PC-9 (cell line): Measurements from ENCODE around the gene RANGAP1. TPM values are rescaled to one million over a fixed set of nuclear protein-coding genes. Genes with fewer than 3 reads are reported as not detected.
"Not testable (repeated sequence)": the region's sequence is repeated elsewhere in the genome, so short reads cannot be mapped to it uniquely, and the experiment has no call there.

Experiments used
- BruUV-seq: library from RNA; stranded (reverse); fragments of 400-500 nt; replicated peaks from 2 replicates; lab custom pipeline; 2021; lab: Mats Ljungman, UMichigan
- CTCF ChIA-PET: fragments of 300-600 bp; sonication (Branson Sonifier 250); formaldehyde crosslinking; loops from one replicate; lab custom pipeline; 2022; ENCODE audit warnings: antibody characterized with exemption; lab: Charles Lee
- POLR2A ChIA-PET: fragments of 300-600 bp; sonication (Branson Sonifier 250); formaldehyde crosslinking; loops from one replicate; lab custom pipeline; 2022; ENCODE audit warnings: antibody characterized with exemption; ENCODE audit not compliant: unreplicated experiment; lab: Charles Lee
- DNase-seq, 2 experiments: peaks; one replicate each; pipeline versions ENCODE4 v3.0.0 to v3.0.0-alpha.2; 2015 to 2022; ENCODE audit warnings: mixed read lengths in 1 of 2
- H2AFZ ChIP-seq: fragments of 200-600 bp; sonication (generic); 2 replicates; pipeline ENCODE4 v1.8.1; 2017; ENCODE audit warnings: antibody characterized with exemption
- H3F3A ChIP-seq: fragments of 200-600 bp; sonication (generic); 2 replicates; pipeline ENCODE4 v1.8.1; 2017; ENCODE audit warnings: antibody characterized with exemption, mild to moderate bottlenecking, low read depth; ENCODE audit not compliant: insufficient read depth
- H3K27ac ChIP-seq: fragments of 200-600 bp; sonication (generic); 2 replicates; pipeline ENCODE4 v1.6.1; 2016; ENCODE audit warnings: mixed run types
- H3K27me3 ChIP-seq: fragments of 200-600 bp; sonication (generic); 2 replicates; pipeline ENCODE4 v1.6.1; 2016; ENCODE audit warnings: low read depth, mixed run types; ENCODE audit not compliant: insufficient read depth
- H3K36me3 ChIP-seq: fragments of 200-600 bp; sonication (generic); 2 replicates; pipeline ENCODE4 v1.6.1; 2016; ENCODE audit warnings: low read depth, mixed run types
- H3K4me1 ChIP-seq: fragments of 200-600 bp; sonication (generic); replicated peaks from 2 replicates; pipeline ENCODE4 v1.6.1; 2016; ENCODE audit warnings: mixed run types; ENCODE audit not compliant: insufficient read depth
- H3K4me2 ChIP-seq: fragments of 200-600 bp; sonication (generic); 2 replicates; pipeline ENCODE4 v1.6.1; 2017; ENCODE audit warnings: mixed run types
- H3K4me3 ChIP-seq: fragments of 200-600 bp; sonication (generic); 2 replicates; pipeline ENCODE4 v1.6.1; 2016; ENCODE audit warnings: mixed run types
- H3K79me2 ChIP-seq: fragments of 200-600 bp; sonication (generic); 2 replicates; pipeline ENCODE4 v1.6.1; 2017; ENCODE audit warnings: low read depth, mixed run types
- H3K9me2 ChIP-seq: fragments of 200-600 bp; sonication (generic); 2 replicates; pipeline ENCODE4 v1.8.1; 2017; ENCODE audit warnings: mild to moderate bottlenecking; ENCODE audit not compliant: insufficient read depth
- H3K9me3 ChIP-seq: fragments of 200-600 bp; sonication (generic); 2 replicates; pipeline ENCODE4 v1.8.1; 2016; ENCODE audit warnings: low read depth; ENCODE audit not compliant: insufficient read depth
- H4K20me1 ChIP-seq: fragments of 200-600 bp; sonication (generic); 2 replicates; pipeline ENCODE4 v1.8.1; 2017; ENCODE audit not compliant: insufficient read depth
- CTCF ChIP-seq: fragments of 200-600 bp; sonication (generic); conservative IDR thresholded peaks from 2 replicates; pipeline ENCODE4 v1.6.1; 2017; ENCODE audit warnings: mixed run types, antibody characterized with exemption, mild to moderate bottlenecking, moderate library complexity
- EZH2 ChIP-seq: fragments of 200-600 bp; sonication (generic); IDR thresholded peaks from 2 replicates; pipeline ENCODE4 v1.8.0; 2017; ENCODE audit warnings: antibody characterized with exemption, low read depth
- intact Hi-C: fragments of 100-400 bp; cut with micrococcal nuclease; formaldehyde crosslinking; loops from one replicate; pipeline ENCODE4 v1.10.0; 2022; ENCODE audit not compliant: unreplicated experiment
- total RNA-seq: library from RNA; stranded (reverse); gene quantifications from 2 replicates; pipeline ENCODE4 v1.2.3, GENCODE V29; 2021

The RANGAP1 gene
- total RNA-seq, 1 experiment from 2014 or later = 142 TPM

GRCh38 chr22:41296826-41297667, 11.1 kb upstream of the RANGAP1 start:
- peaks cover 5% of the 10 kb centered on the region for H3K79me2 ChIP-seq
- BruUV-seq = no TSS peak
- H3F3A ChIP-seq = peaks cover 14% of the 10 kb centered on the region; the same call in 1 of the 2 replicates
- DNase-seq = no peak
- H3K9me2 ChIP-seq = no peaks in the 10 kb centered on the region
- peaks cover 7% of the 10 kb centered on the region for H3K4me1 ChIP-seq
- no peak overlapping the region for H2AFZ ChIP-seq
- no peak overlapping the region for H3K4me2 ChIP-seq
- intact Hi-C loops = no loop called here
- ChIA-PET CTCF (no interaction called here), POLR2A (no interaction called here)
- H3K27ac ChIP-seq = no peak overlapping the region
- H3K27me3 ChIP-seq = no peaks in the 10 kb centered on the region
- no peaks in the 10 kb centered on the region for H3K36me3 ChIP-seq
- TF ChIP-seq CTCF = no peak
- TF ChIP-seq EZH2 = no peak
- no peak overlapping the region for H3K4me3 ChIP-seq
- H3K9me3 ChIP-seq = no peaks in the 10 kb centered on the region
- no peaks in the 10 kb centered on the region for H4K20me1 ChIP-seq

GRCh38 chr22:41294816-41295215, 8.8 kb upstream of the RANGAP1 start:
- H4K20me1 ChIP-seq, CTCF ChIA-PET, H3K79me2 ChIP-seq, H3K4me3 ChIP-seq, H2AFZ ChIP-seq, H3K4me2 ChIP-seq, intact Hi-C loops, H3K9me3 ChIP-seq, H3K9me2 ChIP-seq, BruUV-seq, H3K36me3 ChIP-seq, POLR2A ChIA-PET, H3K27me3 ChIP-seq, H3K27ac ChIP-seq, DNase-seq: not testable (repeated sequence)
- Histone ChIP-seq H3F3A (peaks cover 26% of the 10 kb centered on the region), H3K4me1 (peaks cover 16% of the 10 kb centered on the region)

- Histone ChIP-seq H3K4me3 (no peak overlapping the region), H3K9me2 (no peaks in the 10 kb centered on the region), H3K9me3 (no peaks in the 10 kb centered on the region), H3K27me3 (no peaks in the 10 kb centered on the region), H3K79me2 (peaks cover 11% of the 10 kb centered on the region), H4K20me1 (no peaks in the 10 kb centered on the region), H3K27ac (peak overlapping the region; percentile 93), H3K4me1 (peaks cover 48% of the 10 kb centered on the region), H3K36me3 (no peaks in the 10 kb centered on the region), H2AFZ (0 out of 2 replicates have a peak overlapping the region, but pooled peaks have one; percentile 69), H3K4me2 (peak overlapping the region; percentile 62), H3F3A (peaks cover 56% of the 10 kb centered on the region)
- DNase-seq = peak; percentile 67 to 87
- TF ChIP-seq CTCF = no peak
- no peak for TF ChIP-seq EZH2
- ChIA-PET POLR2A (interaction anchor here (1.0 kb wide), 1 partner anchor 60 kb away, joined by 4 read pairs; no protein-coding TSS in a partner anchor), CTCF (no interaction called here)
- intact Hi-C loops = no loop called here
- no TSS peak for BruUV-seq
Observed at GRCh38 chr22:41290262-41291221, 4.6 kb upstream of the RANGAP1 start.
